HG03108 (cell line): ENCODE results near the gene KCNMA1.

ENCODE experiments used
- ATAC-seq: cut with Tn5 transposase; IDR thresholded peaks from one replicate; pipeline ENCODE4 v1.9.1; 2021; ENCODE audit warnings: moderate library complexity; ENCODE audit not compliant: unreplicated experiment

KCNMA1 gene

DNA sequence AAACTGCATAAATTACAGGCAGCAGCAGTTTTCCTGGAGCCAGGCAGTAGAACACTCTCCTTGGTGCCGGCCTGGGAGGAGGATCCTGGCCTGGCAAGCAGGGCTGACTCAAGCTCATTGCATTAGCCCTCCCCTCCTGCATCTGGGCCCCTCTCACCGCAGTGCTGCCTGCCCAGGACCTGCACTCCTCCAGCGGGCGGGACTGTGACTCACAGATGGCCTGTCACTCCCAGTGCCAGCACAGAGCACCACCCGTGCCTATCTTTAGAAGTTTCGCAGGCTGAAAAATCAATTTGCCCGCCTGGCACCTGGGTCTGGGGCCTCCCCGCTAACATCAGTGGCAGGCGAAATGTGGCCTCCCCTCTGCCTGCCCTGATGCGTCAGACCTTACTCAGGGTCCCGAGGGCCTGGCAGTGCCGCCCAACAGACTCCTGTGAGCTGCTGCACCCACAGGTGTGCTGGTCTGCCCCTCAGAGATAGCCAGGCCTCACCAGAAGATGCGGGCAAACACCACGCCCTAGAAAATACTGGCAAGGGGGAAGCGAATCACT is 123.8 kb downstream of the KCNMA1 start:
- no peak for ATAC-seq

DNA sequence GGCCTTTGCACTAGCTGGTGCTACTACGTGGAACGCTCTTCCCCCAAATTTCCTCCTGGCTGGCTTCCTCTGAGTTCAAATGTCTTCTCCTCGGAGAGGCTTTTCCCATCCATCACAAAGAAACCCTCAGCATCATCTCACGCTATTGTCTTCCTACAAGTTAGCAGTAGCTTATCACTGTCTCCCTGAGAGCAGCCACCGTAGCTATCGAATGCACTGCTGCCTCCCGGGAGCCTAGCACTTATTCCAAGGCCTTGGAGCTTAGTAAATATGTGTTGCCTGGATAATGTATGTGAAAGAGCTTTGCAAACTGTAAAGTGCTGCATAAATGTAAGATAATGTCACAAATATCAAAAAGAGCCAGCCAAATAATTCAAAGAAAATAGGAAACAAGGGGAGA is 124.4 kb downstream of the KCNMA1 start:
- no peak for ATAC-seq

GRCh38 chr10:77512219-77512578 is 125.4 kb downstream of the KCNMA1 start:
- ATAC-seq = no peak

GRCh38 chr10:77511498-77512218 is 126.0 kb downstream of the KCNMA1 start:
- ATAC-seq = no peak

DNA sequence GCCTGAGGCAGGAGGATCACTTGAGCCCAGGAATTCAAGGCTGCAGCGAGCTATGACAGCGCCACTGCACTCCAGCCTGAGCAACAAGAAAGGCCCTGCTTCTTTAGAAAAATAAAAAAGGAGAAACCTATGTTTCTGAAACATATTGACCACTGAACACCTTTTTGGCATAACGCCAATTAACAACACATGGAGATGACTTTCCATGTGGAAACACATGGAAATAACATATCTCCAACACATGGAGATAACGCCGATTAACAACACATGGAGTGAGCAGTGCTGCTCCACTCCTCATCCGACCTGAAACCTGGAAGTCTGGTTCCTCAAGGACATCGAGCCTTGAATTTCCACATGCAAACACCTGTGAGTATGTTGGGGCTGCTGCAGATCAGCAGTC is 126.9 kb downstream of the KCNMA1 start:
- no peak for ATAC-seq

DNA sequence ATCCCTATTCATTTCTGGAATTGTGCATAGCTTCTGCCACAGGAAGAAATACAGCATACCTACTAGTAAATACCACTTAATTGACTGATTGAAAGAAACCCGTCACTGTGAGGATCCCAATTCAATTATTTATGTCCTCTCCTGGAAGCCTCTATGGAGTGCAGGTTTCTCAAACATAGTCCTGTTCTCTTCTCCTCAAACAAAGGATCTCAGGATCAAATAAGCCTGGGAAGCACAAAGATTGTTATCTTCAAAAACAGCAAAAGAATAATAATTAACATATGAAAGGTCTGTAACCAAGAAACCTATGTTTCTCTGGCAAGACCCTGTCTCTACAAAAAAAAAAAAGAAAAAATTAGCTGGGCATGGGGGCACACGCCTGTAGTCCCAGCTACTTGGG is 127.3 kb downstream of the KCNMA1 start:
- ATAC-seq = no peak

DNA sequence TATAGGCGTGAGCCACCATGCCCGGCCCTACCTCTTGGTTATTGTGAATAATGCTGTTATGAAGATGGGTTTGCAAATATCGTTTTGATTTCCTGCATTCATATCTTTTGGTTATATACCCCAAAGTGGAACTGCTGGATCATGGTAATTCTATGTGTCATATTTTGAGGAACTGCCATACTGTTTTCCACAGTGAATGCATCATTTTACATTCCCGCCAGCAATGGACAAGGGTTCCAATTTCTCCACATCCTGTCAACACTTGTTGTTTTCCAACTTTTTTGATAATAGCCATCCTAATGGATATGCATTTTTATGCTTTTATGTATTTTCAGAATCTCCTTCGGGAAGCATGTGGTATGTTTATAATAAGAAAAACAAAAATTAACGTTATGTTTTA is 128.2 kb downstream of the KCNMA1 start:
- ATAC-seq = no peak

DNA sequence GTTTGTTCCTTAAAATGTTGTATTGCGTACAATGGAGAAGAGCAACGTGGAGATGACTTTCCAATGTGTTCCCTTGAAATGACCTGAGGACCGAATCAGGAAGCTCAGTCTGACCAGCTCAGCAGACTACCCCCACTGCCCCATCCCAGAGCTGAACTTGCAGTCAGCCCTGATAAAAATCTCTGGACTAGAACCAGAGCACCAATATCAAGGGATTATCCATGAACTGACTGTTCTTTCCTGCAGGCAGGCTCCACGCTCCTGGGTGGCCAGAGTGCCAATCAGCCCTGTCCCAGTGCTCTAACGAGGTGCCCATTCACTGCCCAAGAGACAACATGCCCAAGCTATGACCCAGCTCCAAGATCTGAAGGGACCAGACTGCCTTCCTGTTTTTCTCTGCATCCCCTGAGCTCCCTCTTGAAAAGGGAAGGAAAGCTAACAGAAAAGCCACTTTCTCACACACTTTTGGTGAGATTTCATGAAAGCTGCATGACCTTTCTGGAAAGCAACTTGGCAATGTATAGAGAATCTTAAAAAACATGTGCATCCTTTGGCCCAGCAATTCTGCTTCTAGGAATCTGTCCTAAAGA is 130.2 kb downstream of the KCNMA1 start:
- ATAC-seq = no peak

DNA sequence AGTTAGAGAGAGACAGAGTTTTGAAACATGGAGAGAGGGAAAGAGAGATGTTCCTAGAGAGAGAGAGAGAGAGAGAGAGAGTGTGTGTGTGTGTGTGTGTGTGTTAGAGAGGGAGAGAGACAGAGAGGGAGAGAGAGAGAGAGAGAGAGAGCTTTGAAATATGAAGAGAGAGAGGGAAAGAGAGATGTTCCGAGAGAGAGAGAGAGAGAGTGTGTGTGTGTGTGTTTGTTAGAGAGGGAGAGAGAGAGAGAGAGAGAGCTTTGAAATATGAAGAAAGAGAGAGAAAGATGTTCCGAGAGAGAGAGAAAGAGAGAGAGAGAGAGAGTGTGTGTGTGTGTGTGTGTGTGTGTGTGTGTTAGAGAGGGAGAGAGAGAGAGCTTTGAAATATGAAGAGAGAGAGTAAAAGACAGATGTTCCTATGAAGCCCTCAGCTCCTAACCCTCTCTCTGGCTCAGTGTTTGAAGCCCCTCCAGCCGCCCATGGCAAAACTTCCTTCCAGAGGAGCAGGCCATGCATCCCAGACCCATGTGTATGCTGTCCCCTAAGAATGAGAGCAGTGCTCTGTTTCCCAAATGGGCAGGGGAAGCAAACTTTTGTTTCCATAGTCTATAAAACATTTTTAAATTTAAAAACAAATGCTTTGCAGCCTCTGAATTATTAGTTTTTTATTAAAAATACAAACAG is 130.9 kb downstream of the KCNMA1 start:
- no peak for ATAC-seq

DNA sequence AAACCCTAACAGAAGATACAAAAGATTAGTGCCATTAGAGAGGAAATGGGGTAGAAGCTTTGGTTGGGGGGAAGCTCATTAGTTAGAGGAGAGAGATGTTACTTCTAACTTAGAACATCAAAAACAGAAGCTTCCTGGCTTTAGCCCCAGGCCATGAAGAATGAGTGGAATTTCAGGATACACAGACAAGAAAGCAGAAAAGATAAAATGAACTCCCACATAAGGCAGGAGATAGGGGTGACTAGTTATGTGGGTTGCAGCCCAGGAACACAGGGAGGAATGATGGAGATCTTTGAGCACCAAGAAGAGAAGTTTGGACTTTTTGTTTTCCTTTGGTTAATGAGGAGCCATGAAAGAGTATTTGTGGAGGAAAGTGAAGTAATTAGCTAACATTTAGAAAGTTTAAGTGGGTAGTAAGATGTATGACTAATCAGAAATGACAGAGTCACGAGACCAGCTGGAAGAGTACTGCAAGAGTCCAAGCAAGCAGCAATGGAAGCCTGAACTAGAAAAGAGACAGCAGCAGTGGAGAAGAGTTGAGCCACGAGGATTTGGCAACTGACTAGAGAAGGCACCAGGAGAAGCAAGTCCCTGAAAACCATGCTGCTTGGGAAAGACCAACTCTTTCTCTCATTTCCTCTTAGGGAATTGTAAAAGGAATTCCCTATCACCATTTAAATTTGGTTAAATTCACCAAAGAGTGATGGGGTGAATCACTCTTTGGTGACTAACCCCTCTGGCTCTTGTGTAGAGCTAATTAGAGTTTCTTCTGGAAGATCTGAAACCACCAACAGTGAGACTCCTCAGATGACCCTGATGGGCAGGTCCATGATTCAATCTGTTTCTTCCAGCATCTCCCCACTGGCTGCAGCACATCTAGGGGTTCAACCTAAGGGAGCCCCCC is 131.9 kb downstream of the KCNMA1 start:
- ATAC-seq = no peak

GRCh38 chr10:77504873-77505257 is 132.7 kb downstream of the KCNMA1 start:
- no peak for ATAC-seq

GRCh38 chr10:77504196-77504872 is 133.3 kb downstream of the KCNMA1 start:
- ATAC-seq = no peak

DNA sequence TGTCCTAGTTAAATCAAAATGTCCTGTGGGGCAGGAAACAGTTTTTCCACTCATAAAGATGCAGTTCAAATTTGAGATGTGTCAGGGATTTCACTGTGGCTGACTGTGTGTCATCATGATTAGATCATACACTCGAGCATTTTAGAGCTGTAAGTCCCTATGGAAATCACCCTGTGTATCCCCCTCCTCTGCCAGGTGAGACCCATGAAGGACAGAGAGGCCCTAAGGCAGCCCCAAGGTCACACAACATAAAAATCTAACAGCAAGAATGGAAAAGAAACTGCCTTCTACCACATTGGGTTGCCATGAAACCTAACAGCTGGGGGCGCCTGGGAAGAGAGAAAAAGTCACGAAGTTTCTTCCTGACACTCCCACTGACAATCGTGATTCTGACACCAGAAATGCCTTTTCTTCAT is 135.8 kb downstream of the KCNMA1 start:
- no peak for ATAC-seq

DNA sequence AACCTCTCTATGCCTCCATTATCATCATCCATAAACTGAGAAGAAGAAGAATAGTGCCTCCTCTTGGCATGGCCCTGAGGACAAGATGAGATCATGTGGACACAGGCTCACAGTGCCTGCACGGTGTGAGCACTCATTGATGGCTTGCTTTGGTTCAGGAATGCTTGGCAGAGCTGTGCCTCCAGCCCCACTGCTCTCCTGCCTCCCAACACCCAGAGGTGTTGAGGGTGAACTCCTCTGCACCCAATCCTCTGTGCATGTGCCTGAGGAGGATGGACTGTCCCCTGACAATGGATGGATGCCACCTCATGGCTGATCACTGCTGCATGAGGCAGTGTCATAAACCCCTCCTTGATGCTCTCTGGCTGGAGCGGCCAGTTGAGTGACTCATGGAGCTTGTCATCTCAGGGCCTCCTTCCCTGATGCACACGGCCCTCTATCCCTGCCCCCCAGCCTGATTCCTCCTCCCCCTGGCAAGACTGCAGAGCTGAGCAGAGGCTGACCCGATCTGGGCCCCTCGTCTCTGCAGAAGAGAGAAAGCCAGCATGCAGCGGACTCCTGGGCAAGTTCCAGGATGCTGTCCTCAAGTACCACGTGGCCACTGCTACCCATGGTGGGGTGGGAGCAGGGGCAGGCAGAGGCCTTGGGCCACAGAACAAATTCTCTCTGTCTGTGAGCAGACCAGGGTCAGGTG is 136.3 kb downstream of the KCNMA1 start:
- ATAC-seq = peak; percentile 6

DNA sequence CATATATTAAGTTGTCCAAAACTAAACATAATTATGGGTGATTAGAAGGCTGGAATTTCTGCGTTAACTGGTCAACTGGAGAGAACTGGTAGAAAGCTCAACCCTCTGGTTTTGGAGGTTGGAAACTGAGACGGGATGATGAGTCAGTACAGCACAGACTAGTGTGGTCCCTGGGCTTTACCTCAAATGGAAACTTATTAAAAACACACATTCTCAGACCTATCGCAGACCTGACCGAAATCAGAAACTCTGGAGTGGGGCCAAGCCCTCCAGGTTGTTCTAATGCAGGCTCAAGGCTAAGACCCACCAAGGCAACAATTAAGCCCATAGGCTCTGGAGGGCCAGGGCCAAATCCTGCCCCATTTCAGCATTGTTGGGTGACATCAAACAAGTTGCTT is 136.9 kb downstream of the KCNMA1 start:
- peak; percentile 72 for ATAC-seq

GRCh38 chr10:77498829-77499228 is 138.8 kb downstream of the KCNMA1 start:
- ATAC-seq = no peak

- no peak for ATAC-seq
These were observed 139.4 kb downstream of the KCNMA1 start for GRCh38 chr10:77498210-77498609.

DNA sequence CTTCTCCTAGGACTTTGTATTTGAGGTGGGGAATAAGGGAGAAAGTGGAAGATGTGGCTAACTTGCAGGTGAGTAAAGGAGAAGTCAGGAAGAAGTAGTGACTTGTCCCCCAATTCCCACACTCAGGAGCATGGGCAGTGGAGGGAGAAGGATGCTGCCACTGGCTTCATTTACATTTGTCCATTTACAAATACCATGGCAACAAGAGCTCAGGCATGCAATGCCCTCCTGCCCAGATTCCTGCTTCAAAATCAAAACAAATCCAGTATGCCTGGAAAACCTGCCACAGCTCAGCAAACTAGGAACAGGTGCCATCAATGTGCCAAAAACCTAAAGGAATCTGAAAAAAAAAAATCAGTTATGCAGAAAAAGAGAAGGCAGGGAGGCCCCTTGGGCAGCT is 139.9 kb downstream of the KCNMA1 start:
- no peak for ATAC-seq

GRCh38 chr10:77496941-77497420 is 140.6 kb downstream of the KCNMA1 start:
- ATAC-seq = no peak
